Measurements from ENCODE around the gene WDR77. TPM values are rescaled to one million over a fixed set of nuclear protein-coding genes. Genes with fewer than 3 reads are reported as not detected.

WDR77 gene
- total and polyA plus RNA-seq, 7 donors, result 35.3 to 103 (median 46.1) TPM

DNA sequence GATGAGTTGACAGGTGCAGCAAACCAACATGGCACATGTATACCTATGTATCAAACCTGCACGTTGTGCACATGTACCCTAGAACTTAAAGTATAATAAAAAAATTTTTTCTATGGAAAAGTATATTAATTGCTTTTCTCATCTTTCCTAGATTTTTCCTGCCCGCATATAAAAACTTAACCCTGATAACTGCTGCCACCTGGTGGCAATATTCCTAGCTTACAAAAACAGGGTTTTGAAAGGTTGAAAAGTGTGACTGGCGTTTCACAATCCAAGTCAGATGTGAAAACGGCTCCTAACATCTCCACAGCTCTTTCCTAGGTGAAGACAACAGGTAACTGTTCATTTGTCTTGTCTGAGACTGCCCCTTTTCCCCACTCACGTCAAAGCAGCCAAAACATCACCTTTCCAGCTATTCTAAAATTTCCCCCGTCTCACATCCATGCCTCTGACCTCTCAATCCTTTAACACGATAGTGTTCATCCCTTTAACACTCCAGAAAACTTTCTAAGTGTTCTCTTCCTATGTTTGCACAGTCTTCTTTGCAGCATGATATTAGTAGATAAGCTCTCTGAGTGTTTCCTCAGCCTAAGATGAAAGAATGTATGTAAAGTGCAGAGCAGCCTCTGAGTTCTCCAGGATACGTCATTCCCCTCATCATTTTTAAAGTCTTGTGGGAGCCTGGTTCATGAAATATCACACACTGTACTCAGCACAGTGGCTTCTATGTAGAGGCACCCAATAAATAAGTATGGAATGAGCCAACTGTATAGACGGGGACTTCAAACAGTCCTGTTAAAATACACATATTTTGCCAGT lies 49.1 kb downstream of the WDR77 start:
- intact Hi-C loops (cut with DNase I), result loop anchor here in 1 of 2 donors (2.0 kb wide), 1 partner anchor 177 kb away; no protein-coding TSS in a partner anchor
- H3K4me1 ChIP-seq, result no peaks in the 10 kb centered on the region
- 30 to 35% (median 34%) methylated on average over 9 of the region's 9 CpGs for WGBS, 3 donors
- H3K4me3 ChIP-seq, result no peak overlapping the region
- H3K27me3 ChIP-seq (ENCODE audit: insufficient read depth in 3 of 3, low read length in 2 of 3), result peaks cover 0 to 7% (median 0%) of the 10 kb centered on the region in 3 donors
- H3K27ac ChIP-seq, result no peak overlapping the region
- no peaks in the 10 kb centered on the region for H3K36me3 ChIP-seq (ENCODE audit: insufficient read depth in 1 of 2, low read depth in 1 of 2)
- DNase-seq (no peak), ATAC-seq (no peak)
- no peaks in the 10 kb centered on the region for H3K9me3 ChIP-seq
- TF ChIP-seq, protein P1, sequence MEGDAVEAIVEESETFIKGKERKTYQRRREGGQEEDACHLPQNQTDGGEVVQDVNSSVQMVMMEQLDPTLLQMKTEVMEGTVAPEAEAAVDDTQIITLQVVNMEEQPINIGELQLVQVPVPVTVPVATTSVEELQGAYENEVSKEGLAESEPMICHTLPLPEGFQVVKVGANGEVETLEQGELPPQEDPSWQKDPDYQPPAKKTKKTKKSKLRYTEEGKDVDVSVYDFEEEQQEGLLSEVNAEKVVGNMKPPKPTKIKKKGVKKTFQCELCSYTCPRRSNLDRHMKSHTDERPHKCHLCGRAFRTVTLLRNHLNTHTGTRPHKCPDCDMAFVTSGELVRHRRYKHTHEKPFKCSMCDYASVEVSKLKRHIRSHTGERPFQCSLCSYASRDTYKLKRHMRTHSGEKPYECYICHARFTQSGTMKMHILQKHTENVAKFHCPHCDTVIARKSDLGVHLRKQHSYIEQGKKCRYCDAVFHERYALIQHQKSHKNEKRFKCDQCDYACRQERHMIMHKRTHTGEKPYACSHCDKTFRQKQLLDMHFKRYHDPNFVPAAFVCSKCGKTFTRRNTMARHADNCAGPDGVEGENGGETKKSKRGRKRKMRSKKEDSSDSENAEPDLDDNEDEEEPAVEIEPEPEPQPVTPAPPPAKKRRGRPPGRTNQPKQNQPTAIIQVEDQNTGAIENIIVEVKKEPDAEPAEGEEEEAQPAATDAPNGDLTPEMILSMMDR (IDR thresholded peaks at IDR 0.05), result peak; percentile 65

DNA sequence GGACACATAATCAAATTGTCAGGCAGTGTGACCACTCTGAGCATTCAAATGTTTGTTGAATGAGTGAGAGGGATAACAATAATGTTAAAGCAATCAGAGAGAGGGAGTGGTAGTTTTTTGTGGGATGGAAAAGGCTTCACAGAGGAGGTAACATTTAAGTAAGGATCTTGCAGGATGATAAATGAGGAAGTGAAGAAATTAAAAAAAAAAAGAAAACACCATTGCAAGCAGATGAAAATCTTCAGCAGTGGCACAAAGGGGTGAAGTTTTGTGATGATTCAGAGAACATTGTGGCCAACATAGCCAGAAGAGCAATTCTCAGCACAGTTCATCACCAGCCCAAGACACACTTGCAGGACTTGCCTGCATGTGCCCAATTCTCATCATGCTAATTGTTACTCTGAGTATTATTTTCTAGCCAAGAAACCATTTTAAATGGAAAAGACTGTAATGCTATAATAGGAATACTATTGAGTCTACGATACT lies 56.6 kb downstream of the WDR77 start:
- Histone ChIP-seq H3K27me3 (ENCODE audit: insufficient read depth in 3 of 3, low read length in 2 of 3) (no peaks in the 10 kb centered on the region), H3K27ac (no peak overlapping the region), H3K36me3 (ENCODE audit: insufficient read depth in 1 of 2, low read depth in 1 of 2) (no peaks in the 10 kb centered on the region), H3K9me3 (no peaks in the 10 kb centered on the region), H3K4me1 (no peaks in the 10 kb centered on the region), H3K4me3 (no peak overlapping the region)
- 64 to 78% (median 75%) methylated on average over 1 of the region's 1 CpG for WGBS, 3 donors
- TF ChIP-seq, protein P1 (IDR thresholded peaks at IDR 0.05), result no peak
- DNase-seq (no peak), ATAC-seq (no peak)
- intact Hi-C loops (cut with DNase I), result no loop called here

DNA sequence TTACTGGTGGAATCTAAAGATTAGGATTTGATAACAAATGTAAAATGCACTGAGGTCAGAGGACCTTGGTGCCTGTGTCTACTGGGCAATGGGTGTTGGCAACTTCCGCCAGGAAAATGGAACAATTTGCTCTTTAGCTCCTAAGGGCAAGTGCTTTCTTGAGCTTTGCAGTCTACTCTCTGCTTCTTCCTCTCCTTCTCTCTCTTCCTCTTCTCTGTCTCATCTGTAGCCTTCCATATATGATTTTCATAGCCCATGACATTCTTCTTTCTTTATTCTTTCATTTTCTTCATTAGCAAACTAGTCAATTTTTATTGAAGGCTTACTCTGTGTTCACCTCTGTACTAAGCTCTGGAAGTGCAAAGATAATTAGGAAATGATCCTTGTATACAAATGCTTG lies 57.0 kb downstream of the WDR77 start:
- H3K4me3 ChIP-seq, result no peak overlapping the region
- H3K36me3 ChIP-seq (ENCODE audit: insufficient read depth in 1 of 2, low read depth in 1 of 2), result no peaks in the 10 kb centered on the region
- ATAC-seq (no peak), DNase-seq (no peak)
- no peaks in the 10 kb centered on the region for H3K4me1 ChIP-seq
- 75 to 93% (median 90%) methylated on average over 1 of the region's 1 CpG for WGBS, 3 donors
- H3K27ac ChIP-seq, result no peak overlapping the region
- no peaks in the 10 kb centered on the region for H3K9me3 ChIP-seq
- H3K27me3 ChIP-seq (ENCODE audit: insufficient read depth in 3 of 3, low read length in 2 of 3), result no peaks in the 10 kb centered on the region
- TF ChIP-seq, protein P1 (IDR thresholded peaks at IDR 0.05), result no peak
- intact Hi-C loops (cut with DNase I), result no loop called here

Other genes with a start within 250 kb of the WDR77 start
- 1 to 10 TPM; 1.2 to 2.1 (median 1.7) TPM for gene DENND2D, start 248.6 kb downstream of the WDR77 start, total RNA-seq
- under 1 TPM; 0.31 to 0.59 (median 0.51) TPM for gene DENND2D, start 248.6 kb downstream of the WDR77 start, polyA plus RNA-seq
- 1 to 10 TPM in 1 of 4 donors, under 1 TPM in 3; 0.41 to 2.2 (median 0.61) TPM for gene CHI3L2, start 221.5 kb downstream of the WDR77 start, total RNA-seq
- gene CHI3L2, start 221.5 kb downstream of the WDR77 start, polyA plus RNA-seq, result under 1 TPM; 0.24 to 0.90 (median 0.25) TPM
- gene CHIA, start 158.4 kb downstream of the WDR77 start, total RNA-seq, result not detected
- under 1 TPM in 2 of 3 donors, not detected in 1; 0.04 to 0.27 TPM for gene CHIA, start 158.4 kb downstream of the WDR77 start, polyA plus RNA-seq
- gene OVGP1, start 21.5 kb downstream of the WDR77 start, total RNA-seq, result under 1 TPM; 0.25 to 0.64 (median 0.54) TPM
- gene OVGP1, start 21.5 kb downstream of the WDR77 start, polyA plus RNA-seq, result under 1 TPM; 0.25 to 0.39 (median 0.28) TPM
- gene ATP5PB, start 208 bp upstream of the WDR77 start, total RNA-seq, result 100 to 1,000 TPM; 272 to 484 (median 398) TPM
- 100 to 1,000 TPM; 378 to 649 (median 465) TPM for gene ATP5PB, start 208 bp upstream of the WDR77 start, polyA plus RNA-seq
- gene C1orf162, start 24.7 kb upstream of the WDR77 start, total RNA-seq, result 1 to 10 TPM; 3.6 to 8.5 (median 6.3) TPM
- 1 to 10 TPM; 3.8 to 9.9 (median 4.1) TPM for gene C1orf162, start 24.7 kb upstream of the WDR77 start, polyA plus RNA-seq
- 1 to 10 TPM in 3 of 4 donors, under 1 TPM in 1; 0.71 to 2.1 (median 2.0) TPM for gene ADORA3, start 54.4 kb upstream of the WDR77 start, total RNA-seq
- gene ADORA3, start 54.4 kb upstream of the WDR77 start, polyA plus RNA-seq, result 1 to 10 TPM in 1 of 3 donors, under 1 TPM in 2; 0.45 to 1.2 (median 0.69) TPM
- 1 to 10 TPM in 1 of 4 donors, under 1 TPM in 3; 0.34 to 1.1 (median 0.70) TPM for gene TMIGD3, start 54.4 kb upstream of the WDR77 start, total RNA-seq
- under 1 TPM; 0.51 to 0.85 (median 0.52) TPM for gene TMIGD3, start 54.4 kb upstream of the WDR77 start, polyA plus RNA-seq
- 10 to 100 TPM; 63.6 to 94.8 (median 73.8) TPM for gene RAP1A, start 170.5 kb upstream of the WDR77 start, total RNA-seq
- gene RAP1A, start 170.5 kb upstream of the WDR77 start, polyA plus RNA-seq, result 100 to 1,000 TPM in 2 of 3 donors, 10 to 100 TPM in 1; 64.2 to 235 (median 102) TPM

Measured in psoas muscle (tissue), 8 donors.